NCI-H2081 treated with DMSO at 0.1 percent for 48 hours (cell line): Measurements from ENCODE around the gene RIN3.

ENCODE experiments used
- DNase-seq: peaks from one replicate; lab custom pipeline; 2025; lab: John Stamatoyannopoulos, UW

The RIN3 gene

DNA sequence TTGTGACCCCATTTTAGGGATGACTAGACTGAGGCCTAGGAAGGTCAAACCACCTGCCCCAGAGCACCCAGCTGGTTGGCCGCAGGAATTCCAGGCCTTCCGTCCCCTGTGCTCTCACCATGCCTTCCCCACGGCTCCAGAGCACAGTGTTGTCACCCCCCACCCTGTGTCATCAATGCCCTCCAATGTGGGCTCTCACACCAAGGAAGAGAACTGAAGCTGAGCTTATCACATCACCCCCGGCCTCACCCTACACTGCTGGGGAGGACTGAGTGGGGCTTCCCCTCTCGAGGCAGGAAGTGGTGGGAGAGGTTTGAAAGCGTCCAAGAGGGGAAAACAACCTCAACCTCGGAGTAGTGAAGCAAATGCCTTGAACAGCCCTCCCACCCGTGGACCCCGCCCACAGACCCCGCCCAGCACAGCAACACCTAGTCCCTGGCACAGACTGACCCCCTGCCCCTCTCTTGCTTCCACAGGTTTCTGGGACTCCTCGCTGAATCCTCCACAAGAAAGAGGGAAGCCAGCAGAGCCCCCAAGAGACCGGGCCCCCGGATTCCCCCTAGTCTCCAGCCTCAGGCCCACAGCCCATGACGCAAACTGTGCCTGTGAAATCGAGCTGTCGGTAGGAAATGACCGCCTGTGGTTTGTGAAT lies 137.7 kb downstream of the RIN3 start:
- no peak for DNase-seq

DNA sequence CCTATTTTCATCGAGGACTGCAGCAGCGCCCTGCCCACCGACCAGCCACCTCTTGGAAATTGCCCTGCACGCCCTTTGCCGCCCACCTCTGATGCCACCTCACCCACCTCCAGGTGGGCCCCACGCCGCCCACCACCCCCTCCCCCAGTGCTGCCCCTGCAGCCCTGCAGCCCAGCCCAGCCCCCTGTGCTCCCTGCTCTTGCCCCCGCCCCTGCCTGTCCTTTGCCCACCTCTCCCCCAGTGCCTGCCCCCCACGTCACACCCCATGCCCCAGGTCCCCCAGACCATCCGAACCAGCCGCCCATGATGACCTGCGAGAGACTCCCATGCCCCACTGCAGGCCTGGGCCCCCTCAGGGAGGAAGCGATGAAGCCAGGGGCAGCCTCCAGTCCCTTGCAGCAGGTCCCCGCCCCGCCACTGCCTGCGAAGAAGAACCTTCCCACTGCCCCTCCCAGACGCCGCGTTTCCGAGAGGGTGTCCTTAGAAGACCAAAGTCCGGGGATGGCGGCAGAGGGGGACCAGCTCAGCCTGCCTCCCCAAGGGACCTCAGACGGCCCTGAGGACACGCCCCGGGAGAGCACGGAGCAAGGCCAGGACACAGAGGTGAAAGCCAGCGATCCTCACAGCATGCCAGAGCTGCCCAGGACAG lies 138.3 kb downstream of the RIN3 start:
- DNase-seq: no peak

DNA sequence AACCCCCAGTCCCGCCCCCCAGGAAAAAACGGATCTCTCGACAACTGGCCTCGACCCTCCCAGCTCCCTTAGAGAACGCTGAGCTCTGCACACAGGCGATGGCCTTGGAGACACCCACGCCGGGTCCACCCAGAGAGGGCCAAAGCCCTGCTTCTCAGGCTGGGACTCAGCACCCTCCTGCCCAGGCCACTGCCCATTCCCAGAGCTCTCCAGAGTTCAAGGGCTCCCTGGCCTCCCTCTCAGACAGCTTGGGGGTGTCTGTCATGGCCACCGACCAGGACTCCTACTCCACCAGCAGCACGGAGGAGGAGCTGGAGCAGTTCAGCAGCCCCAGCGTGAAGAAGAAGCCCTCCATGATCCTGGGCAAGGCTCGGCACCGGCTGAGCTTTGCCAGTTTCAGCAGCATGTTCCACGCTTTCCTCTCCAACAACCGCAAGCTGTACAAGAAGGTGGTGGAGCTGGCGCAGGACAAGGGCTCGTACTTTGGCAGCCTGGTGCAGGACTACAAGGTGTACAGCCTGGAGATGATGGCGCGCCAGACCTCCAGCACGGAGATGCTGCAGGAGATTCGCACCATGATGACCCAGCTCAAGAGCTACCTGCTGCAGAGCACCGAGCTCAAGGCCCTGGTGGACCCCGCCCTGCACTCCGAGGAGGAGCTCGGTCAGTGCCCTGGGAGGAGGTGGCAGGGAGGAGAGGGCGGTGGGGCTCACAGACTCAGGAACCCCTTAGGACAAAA lies 139.0 kb downstream of the RIN3 start:
- no peak for DNase-seq

DNA sequence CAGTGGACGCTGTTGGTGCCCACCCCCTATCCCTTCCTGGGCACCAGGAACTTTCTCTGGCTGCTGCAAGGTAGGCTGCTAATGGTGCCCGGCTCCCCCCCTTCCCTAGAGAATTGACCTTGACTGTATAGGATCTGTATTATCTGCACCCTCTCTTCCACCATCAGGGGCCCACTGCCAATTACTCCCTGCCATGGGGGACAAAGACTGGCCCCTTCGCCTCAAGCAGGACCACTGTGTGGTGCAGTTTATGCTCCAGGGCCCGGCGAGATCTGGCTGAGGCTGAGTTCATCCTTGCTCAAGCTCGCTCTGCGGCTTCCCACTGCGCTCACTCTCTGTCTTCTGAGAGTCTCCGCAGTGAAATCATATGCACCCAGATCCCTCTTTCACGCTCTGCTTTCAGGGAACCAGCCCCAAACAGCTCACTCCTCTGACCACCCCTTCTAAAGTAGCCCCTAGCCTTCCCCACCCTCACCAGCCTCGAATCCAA lies 139.6 kb downstream of the RIN3 start:
- no peak for DNase-seq

DNA sequence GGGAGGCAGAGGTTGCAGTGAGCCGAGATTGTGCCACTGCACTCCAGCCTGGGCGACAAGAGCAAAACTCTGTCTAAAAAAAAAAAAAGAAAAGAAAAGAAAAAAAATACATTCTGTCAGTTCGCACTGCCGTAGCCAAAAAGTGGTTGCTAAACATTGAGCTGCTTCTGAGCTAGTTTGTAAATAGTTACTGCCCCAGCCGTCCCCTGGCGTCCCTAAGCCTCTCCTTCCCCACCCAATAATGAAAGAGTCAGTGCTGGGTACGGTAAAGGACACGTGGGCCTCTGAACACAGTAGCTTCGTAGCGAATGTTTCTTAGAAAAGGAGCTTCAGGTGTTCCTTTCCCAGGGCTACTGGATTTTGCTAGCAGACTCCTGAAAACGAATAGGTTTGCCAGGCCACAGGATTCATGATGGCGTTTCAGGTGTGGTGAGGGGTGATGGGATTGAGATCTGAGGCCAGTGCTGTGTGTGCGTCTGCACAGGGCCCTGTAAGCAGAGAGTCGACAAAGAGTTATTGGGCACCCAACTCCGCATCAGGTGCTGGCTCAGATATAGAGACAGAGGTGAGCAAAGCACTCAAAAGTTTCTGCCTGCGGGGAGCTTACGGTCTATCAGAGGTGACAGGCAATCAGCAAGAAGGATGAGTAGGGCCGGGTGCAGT lies 140.8 kb downstream of the RIN3 start:
- DNase-seq: no peak

DNA sequence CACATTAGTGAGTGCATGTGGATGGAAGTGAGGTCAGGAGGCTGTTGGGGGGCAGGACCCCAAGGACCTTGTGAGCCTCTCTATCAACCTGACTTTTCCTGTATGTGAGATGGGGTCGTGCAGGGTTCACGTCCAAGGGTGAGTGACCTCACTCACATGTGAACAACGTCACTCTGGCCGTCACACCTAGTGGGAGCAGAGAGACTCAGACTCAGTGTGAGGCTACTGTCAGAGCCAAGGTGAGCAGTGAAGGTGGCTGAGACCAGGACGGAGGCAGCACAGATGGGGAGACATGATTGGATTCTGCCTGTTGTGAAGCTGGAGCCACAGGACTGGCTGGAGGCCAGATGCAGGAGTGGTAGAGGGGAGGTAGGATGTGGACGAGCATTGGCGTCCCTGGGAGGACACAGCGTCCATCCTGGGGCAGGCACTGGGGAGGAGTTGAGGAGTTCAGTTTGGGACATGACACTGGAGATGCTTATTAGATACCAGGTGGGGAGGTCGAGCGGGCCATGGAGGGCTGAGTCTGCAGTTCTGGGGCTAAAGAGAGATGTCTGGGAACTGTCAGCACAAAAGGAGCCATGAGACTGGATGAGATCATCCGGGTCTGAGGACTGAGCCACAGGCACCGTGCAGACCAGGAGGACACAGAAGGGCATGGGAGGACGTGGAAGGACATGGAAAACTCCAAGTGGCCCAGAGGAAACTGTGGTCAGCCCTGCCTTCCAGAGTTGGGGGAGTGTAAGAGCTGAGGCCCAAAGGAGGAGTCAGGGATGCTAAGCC lies 142.0 kb downstream of the RIN3 start:
- DNase-seq: no peak

DNA sequence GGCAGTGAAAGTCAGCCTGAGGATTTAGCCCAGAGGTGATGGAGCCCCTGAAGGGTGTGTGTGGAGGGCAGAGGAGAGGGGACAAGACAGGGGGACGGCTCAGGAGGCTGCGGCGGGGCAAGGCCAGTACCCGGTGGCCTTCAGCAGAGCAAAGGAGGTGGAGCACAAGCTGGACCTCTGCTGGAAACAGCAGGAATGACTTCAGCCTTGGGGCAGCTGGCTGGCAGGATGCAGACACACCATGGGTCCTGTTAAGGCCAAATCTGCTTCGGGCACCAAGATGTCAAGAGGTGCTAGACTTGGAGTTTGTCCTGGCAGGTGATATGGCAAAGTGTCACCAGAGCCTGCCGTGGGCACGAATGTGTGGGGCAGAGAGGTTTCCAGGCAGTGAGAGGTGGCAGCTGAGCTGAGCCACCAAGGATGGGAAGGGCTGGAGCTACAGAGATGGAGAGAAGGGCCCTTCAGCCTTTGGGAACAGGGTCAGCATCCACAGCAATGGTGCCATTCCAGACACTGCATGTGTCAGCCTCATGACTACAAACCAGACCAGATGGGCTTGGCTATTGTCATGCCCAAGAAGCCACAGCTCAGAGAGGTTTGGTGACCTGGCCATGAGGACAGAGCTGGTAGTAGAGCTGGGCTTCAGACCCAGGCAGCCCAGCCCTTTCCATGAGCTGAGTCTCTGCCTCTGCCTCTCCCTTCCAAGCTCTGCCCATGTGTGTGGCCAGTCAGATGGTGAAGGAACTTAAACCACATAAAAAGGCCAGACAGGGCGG lies 142.9 kb downstream of the RIN3 start:
- DNase-seq: no peak

DNA sequence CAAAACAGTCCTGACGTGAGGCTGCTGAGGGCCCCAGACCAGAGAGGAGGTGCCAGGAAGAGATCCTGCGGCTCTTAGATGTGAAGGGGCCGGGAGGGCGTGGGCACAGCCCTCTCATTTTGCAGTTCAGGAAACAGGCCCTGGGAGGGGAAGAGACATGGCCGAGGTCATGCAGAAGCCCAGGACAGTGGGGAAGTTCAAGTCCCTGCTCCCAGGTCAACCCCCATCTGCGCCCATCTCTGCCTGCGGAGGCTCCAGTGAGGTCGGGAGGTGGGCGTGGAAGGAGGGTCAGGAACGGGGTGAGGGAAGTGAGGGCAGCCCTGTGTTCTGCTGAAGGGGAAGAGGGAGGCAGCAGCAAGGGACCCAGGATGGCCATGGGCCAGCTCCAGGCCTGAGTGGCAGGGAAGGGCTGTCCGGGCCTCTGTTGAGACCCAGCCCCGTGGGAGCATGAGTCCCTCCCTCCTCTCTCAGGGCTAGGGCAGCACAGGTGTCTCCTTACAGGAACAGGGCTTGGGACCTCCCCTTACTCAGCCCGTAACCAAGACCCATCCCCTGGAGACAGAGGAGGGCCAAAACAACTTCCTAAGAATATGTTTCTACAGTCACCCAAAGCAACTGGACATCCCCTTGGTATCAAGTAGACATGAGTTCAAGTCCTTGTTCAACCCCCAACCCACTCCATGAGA lies 144.0 kb downstream of the RIN3 start:
- no peak for DNase-seq

DNA sequence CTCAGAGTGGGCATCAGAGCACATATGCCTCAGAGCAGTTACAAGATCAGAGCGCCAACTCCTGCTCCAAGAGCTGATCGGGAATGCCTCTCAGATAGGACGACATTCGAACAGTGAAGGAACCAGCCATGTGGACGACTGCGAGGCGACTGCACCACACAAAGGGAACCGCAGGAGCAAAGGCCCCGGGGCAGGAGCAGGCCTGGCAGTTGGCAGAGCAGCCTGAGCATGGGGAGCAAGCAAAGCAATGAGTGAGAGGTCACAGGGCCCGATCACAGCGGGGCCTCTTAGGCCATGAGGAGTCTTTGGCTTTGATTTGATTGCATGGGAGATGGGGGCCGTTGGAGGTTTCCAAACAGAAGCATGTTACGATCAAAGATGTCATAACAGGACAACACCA lies 144.6 kb downstream of the RIN3 start:
- no peak for DNase-seq

DNA sequence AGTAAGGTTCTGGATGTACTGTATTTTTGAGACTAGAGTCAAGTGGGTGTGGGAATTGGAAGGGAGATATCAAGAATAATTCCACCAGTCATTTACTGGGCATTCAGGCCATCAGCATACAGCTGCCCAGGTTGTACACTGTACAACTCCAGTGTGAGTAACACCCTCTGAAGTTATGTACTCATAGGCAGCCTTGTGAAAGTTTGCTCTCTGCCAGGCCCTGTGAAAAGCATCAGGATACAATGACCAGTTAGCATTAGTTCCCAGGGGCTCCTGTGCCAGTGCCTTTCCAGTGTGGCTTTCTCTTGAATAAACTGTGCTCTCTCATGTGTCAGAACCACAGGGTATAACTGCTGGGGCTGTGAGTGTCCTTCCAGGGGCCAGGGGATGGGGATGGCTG lies 145.1 kb downstream of the RIN3 start:
- DNase-seq: no peak

DNA sequence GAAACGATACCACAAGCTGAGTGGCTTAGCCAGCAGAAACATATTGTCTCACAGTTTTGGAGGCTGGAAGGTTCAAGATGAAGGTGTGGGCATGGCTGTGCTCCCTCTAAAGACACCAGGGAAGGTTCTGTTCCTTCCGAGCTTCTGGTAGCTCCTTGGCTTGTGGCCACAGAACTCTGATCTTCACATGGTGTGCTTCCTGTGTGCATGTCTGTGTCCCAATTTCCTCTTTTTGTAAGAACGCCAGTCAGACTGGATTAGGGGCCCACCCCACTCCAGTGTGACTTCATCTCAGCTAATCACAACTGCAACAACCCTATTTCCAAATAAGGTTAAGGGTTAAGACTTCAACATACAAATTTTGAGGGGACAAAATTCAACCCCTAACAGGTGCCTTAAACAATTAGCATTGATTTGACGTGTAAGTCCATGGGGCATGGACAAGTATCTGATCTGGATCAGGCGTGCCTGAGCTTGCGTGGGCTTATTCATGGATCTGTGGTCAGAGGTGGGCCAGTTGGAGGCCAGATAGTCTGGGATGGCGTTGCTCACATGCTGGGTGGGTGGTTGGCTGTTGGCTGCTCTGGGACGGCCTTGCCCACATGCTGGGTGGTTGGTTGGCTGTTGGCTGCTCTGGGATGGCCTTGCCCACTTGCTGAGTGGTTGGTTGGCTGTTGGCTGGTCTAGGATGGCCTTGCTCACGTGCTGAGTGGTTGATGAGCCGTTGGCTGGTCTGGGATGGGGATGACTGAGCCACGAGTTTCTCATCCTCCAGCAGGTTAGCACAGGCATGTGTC lies 146.4 kb downstream of the RIN3 start:
- DNase-seq: no peak

DNA sequence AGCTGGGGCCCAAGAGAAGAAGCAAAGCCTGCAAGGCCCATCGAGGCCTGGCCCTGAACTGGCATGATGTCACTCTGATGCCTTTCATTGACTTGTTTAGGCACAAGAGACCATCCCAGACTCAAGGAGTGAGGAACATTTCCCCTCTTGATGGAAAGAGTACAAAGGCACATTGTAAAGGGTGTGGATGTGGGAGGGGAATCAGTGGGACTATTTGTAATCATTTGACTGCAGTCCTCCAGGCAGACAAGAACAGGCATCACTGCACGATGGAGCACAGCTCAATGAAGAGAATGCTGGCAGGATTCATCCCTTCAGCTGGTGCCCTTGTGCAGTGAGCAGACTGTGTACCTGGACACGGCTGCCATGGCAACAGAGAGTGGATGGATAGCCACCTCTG lies 147.0 kb downstream of the RIN3 start:
- DNase-seq: no peak

DNA sequence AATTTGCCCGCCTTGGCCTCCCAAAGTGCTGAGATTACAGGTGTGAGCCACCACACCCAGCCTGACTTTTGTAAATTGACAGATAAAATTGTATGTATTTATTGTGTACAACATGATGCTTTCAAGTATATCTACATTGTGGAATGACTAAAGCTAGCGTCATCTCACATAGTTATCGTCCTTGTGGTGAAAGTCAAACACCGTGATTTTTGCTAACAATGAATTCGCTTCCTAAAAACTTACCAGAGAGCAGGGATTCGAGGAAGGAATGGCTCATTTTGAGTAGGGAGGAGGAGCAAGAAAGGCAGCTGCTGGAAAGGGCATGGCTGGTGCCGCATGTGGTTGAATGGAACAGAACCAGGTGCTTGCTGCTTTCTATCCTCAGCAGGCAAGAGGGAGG lies 149.5 kb downstream of the RIN3 start:
- no peak for DNase-seq

DNA sequence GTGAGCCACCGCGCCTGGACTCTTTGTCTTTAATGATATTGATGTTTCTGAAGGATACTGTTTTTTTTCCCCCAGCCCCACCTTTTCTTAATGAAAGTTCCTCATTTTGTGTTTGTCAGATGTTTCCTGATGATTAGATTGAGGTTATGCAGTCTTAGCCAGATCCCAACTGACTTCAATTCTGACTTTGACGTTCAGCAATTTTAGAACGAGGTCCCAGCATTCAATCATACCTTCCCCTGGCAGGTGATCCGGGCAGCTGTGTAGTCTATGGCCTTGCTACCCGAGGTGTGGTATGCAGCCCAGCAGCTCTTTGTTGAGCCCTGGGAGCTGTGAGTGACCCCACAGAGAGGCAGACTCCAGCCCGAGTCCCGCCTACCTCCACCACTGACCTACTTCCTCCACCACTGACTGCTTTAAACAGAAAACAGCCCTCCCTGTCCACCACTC lies 152.1 kb downstream of the RIN3 start:
- DNase-seq: no peak

DNA sequence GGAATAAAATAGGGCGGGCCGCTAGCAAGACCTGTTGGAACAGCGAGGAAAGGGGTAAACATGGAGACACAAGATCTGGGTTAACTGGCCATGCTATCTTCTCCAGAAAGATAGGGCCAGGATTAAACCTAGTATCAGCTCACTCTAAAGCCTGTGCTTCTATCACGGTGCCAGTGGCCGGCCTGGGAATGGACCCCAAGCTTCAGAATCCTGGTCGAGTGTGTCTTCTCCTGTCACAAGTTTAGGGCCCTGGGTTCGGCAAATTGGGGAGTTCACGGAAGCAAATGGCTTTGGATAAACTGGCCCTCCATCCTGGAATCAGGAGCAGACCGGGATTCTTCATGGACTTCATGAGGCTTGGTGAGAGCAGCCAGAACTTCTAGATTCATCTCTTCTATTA lies 152.7 kb downstream of the RIN3 start:
- no peak for DNase-seq

DNA sequence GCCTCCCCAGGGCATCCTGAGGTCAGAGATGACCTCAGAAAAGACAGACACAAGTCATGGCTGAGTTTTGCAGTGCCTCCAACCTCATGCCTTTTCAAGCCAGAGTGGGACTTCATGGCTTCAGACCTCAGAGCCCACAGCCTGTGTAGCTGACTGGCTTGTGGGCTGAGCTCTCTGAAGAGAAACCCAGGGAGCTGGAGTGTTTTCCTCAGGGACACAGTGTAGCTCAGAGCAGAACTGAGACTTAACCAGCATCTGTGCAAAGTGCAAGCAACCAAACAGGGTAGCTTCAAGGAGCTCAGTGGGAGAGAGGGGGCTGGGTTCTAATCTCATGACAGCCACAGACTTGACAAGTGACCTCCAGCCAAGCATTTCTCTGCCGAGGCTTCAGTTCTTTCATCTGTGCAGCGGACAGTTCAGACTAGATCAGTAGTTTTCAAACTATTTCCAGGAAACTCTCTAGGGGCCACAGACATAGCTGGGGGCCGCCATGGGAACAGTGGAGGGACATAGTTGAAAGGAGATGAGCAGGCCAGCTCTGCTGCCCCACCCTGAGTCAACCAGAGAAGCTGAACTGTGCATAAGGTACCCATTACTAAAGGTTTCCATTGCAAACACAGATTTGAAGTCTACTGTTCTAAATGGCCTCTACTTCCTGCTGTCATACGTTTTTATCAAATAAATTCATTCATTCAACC lies 154.8 kb downstream of the RIN3 start:
- DNase-seq: no peak

DNA sequence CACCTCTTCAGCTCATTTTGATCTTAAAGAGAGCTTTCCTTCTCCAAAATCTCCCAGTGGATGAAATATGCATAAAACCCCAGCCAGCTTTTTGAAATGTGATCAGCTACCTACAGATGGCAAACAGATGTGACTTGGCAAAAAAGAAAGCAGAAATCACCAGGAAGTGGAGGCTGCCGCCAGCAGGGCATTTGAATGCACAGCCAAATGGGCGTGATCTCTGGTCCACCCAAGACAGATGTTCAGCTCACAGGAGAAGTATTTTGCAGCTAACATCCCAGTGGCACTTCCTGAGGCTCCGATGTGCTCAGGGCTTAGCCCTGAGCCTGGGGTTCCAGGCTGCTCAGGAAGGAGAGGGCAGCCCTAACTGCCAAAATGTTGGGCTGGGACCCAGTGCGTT lies 156.6 kb downstream of the RIN3 start:
- no peak for DNase-seq

DNA sequence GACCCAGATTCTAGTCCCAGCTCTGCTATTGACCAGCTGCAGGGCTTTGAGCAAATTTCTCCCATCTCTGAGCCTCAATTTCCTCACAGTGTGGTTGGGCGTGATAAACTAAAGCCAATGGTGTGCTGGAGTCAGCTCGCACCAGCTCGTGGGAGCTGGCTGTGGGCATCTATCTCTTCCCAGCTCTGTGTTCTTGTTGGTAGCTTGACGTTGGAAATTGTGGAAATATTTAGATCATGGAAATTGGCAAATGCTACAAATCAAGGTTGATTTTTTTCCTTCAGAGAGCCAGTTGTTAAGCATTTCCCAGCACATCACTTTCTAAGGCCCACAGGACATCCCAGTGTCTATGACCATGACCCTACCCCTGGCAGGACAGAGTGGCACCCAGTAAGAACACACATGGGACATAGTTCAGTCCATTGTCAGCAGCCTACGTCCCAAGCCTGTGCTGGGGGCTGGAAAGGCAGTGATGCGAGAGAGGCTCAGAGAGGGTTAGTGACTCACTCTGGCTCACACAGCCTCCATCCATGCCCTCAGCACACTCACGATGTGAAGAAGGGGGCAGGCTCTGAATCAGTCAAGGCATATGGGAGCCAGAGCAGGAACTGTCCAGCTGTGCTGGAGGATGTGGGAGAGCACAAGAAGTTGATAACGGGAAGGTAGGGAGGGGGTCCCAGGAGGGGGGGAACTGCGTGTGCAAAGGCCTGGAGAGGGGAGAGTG lies 157.2 kb downstream of the RIN3 start:
- DNase-seq: no peak
